ENCODE measurements around the gene LRRC36. TPM values are rescaled to one million over a fixed set of nuclear protein-coding genes. Genes with fewer than 3 reads are reported as not detected.

The LRRC36 gene
- total and polyA plus RNA-seq, 8 donors: 1.3 to 16.4 (median 2.4) TPM

- Histone ChIP-seq H3K27ac (peak overlapping the region; percentile 67 to 84 (median 78)), H3K27me3 (no peaks in the 10 kb centered on the region), H3K36me3 (no peaks in the 10 kb centered on the region), H3K9me3 (no peaks in the 10 kb centered on the region), H3K4me1 (peaks cover 8 to 20% (median 12%) of the 10 kb centered on the region in 3 donors), H3K4me3 (peak overlapping the region; percentile 15 to 57 (median 42))
- 1 to 4% methylated on average over 41 to 53 of the region's 53 CpGs for WGBS, 2 donors
- no peak for TF ChIP-seq CTCF (IDR thresholded peaks at IDR 0.05)
- FAIRE-seq (no peak), DNase-seq (peak; percentile 56 to 86 (median 70)), ATAC-seq (peak; percentile 52 to 64 (median 54))
- intact Hi-C loops (cut with DNase I): no loop called here
These were observed 103.9 kb downstream of the LRRC36 start for GRCh38 chr16:67430504-67430976.

- peak within 1 kb of the TSS; percentile 15 to 57 (median 42) for H3K4me3 ChIP-seq
- DNase-seq: peak; percentile 71 to 89 (median 83)
- peak within 1 kb of the TSS; percentile 67 to 84 (median 78) for H3K27ac ChIP-seq
These were observed 104.6 kb downstream of the LRRC36 start, which contains the start of gene HSD11B2 for GRCh38 chr16:67430977-67431774. TSS of gene HSD11B2 (plus strand) at chr16:67431121. CDS start at chr16:67431249, 128 bp downstream.

GRCh38 chr16:67431775-67432505 is 105.3 kb downstream of the LRRC36 start:
- TF ChIP-seq CTCF (IDR thresholded peaks at IDR 0.05): no peak
- FAIRE-seq (no peak), ATAC-seq (no peak), DNase-seq (peak in 1 of 6 donors; percentile 48)
- Histone ChIP-seq H3K27me3 (no peaks in the 10 kb centered on the region), H3K4me3 (peak overlapping the region in 3 of 4 donors; percentile 30 to 57 (median 54)), H3K9me3 (no peaks in the 10 kb centered on the region), H3K36me3 (no peaks in the 10 kb centered on the region), H3K27ac (peak overlapping the region; percentile 67 to 84 (median 77)), H3K4me1 (peaks cover 8 to 20% (median 12%) of the 10 kb centered on the region in 3 donors)
- 34 to 36% methylated on average over 11 to 13 of the region's 13 CpGs for WGBS, 2 donors
- intact Hi-C loops (cut with DNase I): no loop called here

More at GRCh38 chr16:67430977-67431774, 104.6 kb downstream of the LRRC36 start, which contains the start of gene HSD11B2:
- no peak for TF ChIP-seq CTCF (IDR thresholded peaks at IDR 0.05)
- Histone ChIP-seq H3K9me3 (no peaks in the 10 kb centered on the region), H3K4me1 (peaks cover 8 to 20% (median 12%) of the 10 kb centered on the region in 3 donors), H3K27me3 (no peaks in the 10 kb centered on the region), H3K36me3 (no peaks in the 10 kb centered on the region)
- FAIRE-seq (no peak), ATAC-seq (peak; percentile 69 to 84 (median 77))
- 1% methylated on average over 61 to 74 of the region's 87 CpGs for WGBS, 2 donors
- intact Hi-C loops (cut with DNase I): no loop called here

GRCh38 chr16:67432506-67432890 is 105.9 kb downstream of the LRRC36 start:
- Histone ChIP-seq H3K4me1 (peaks cover 8 to 20% (median 12%) of the 10 kb centered on the region in 3 donors), H3K36me3 (no peaks in the 10 kb centered on the region), H3K27ac (no peak overlapping the region), H3K4me3 (no peak overlapping the region), H3K9me3 (no peaks in the 10 kb centered on the region), H3K27me3 (no peaks in the 10 kb centered on the region)
- FAIRE-seq (no peak), ATAC-seq (no peak), DNase-seq (no peak)
- 75 to 85% methylated on average over 5 of the region's 5 CpGs for WGBS, 2 donors
- intact Hi-C loops (cut with DNase I): no loop called here
- no peak for TF ChIP-seq CTCF (IDR thresholded peaks at IDR 0.05)

Data from pancreas (tissue), 10 donors.